ENCODE measurements around the gene SMURF2.

The SMURF2 gene

DNA sequence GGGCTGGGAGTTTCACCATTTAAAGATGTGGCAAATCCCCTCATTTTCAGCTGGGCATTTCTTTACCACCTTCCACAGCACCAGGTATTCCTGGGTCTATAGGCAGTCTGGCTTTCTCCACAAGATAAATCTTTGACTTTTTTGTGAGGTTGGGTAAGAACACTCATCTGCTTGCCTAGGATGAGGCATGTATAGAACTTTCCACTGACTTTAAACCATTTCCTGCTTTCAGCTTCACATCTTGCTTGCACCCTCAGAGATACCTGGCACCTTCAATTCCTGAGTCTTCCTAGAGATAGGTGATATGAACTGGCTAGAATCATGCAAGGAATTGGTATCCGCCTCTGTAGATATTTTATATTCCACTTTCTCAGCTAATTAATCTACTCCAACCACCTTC is 27.9 kb downstream of the SMURF2 start (continued):
- no peak for TF ChIP-seq ESRRG (CRISPR knock-in tag; IDR thresholded peaks at IDR 0.05)
- no peak for TF ChIP-seq ZC3H10 (CRISPR knock-in tag; IDR thresholded peaks at IDR 0.05)
- no peak for TF ChIP-seq ZFP30 (CRISPR knock-in tag; IDR thresholded peaks at IDR 0.05)
- TF ChIP-seq OSR1 (CRISPR knock-in tag; IDR thresholded peaks at IDR 0.05), result no peak
- TF ChIP-seq ARNTL (CRISPR knock-in tag; IDR thresholded peaks at IDR 0.05; ENCODE audit: borderline replicate concordance, low read depth), result no peak

- peak; percentile 5; the same call in 1 of the 3 replicates for ATAC-seq
- TF ChIP-seq CSDC2 (CRISPR knock-in tag; IDR thresholded peaks at IDR 0.05) (no peak), ZNF565 (CRISPR knock-in tag; conservative IDR thresholded peaks at IDR 0.05; ENCODE audit: low read depth) (no peak), ZFP30 (CRISPR knock-in tag; IDR thresholded peaks at IDR 0.05) (no peak), GLIS3 (CRISPR knock-in tag; IDR thresholded peaks at IDR 0.05) (no peak), ZNF70 (CRISPR knock-in tag; IDR thresholded peaks at IDR 0.05) (no peak), TCF4 (CRISPR knock-in tag; IDR thresholded peaks at IDR 0.05; ENCODE audit: borderline replicate concordance) (no peak), ESRRG (CRISPR knock-in tag; IDR thresholded peaks at IDR 0.05) (no peak), ARNTL (CRISPR knock-in tag; IDR thresholded peaks at IDR 0.05; ENCODE audit: borderline replicate concordance, low read depth) (no peak), ZNF8 (CRISPR knock-in tag; IDR thresholded peaks at IDR 0.05) (no peak)
- TF ChIP-seq, protein P1, sequence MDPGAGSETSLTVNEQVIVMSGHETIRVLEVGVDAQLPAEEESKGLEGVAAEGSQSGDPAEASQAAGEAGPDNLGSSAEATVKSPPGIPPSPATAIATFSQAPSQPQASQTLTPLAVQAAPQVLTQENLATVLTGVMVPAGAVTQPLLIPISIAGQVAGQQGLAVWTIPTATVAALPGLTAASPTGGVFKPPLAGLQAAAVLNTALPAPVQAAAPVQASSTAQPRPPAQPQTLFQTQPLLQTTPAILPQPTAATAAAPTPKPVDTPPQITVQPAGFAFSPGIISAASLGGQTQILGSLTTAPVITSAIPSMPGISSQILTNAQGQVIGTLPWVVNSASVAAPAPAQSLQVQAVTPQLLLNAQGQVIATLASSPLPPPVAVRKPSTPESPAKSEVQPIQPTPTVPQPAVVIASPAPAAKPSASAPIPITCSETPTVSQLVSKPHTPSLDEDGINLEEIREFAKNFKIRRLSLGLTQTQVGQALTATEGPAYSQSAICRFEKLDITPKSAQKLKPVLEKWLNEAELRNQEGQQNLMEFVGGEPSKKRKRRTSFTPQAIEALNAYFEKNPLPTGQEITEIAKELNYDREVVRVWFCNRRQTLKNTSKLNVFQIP (CRISPR knock-in tag; IDR thresholded peaks at IDR 0.05; ENCODE audit: borderline replicate concordance, low read depth), result no peak
- TF ChIP-seq, protein P2, sequence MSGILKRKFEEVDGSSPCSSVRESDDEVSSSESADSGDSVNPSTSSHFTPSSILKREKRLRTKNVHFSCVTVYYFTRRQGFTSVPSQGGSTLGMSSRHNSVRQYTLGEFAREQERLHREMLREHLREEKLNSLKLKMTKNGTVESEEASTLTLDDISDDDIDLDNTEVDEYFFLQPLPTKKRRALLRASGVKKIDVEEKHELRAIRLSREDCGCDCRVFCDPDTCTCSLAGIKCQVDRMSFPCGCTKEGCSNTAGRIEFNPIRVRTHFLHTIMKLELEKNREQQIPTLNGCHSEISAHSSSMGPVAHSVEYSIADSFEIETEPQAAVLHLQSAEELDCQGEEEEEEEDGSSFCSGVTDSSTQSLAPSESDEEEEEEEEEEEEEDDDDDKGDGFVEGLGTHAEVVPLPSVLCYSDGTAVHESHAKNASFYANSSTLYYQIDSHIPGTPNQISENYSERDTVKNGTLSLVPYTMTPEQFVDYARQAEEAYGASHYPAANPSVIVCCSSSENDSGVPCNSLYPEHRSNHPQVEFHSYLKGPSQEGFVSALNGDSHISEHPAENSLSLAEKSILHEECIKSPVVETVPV (CRISPR knock-in tag; IDR thresholded peaks at IDR 0.05), result no peak
These were observed 29.5 kb downstream of the SMURF2 start for GRCh38 chr17:64632606-64633005.

- ATAC-seq, result no peak
- TF ChIP-seq, protein P2 (CRISPR knock-in tag; IDR thresholded peaks at IDR 0.05), result no peak
- TF ChIP-seq ZNF70 (CRISPR knock-in tag; IDR thresholded peaks at IDR 0.05) (no peak), ZNF565 (CRISPR knock-in tag; conservative IDR thresholded peaks at IDR 0.05; ENCODE audit: low read depth) (no peak), PPARA (CRISPR knock-in tag; IDR thresholded peaks at IDR 0.05; ENCODE audit: borderline replicate concordance) (no peak), GLIS3 (CRISPR knock-in tag; IDR thresholded peaks at IDR 0.05) (no peak), ZC3H10 (CRISPR knock-in tag; IDR thresholded peaks at IDR 0.05) (no peak), RARB (CRISPR knock-in tag; IDR thresholded peaks at IDR 0.05) (no peak), ARNTL (CRISPR knock-in tag; IDR thresholded peaks at IDR 0.05; ENCODE audit: borderline replicate concordance, low read depth) (no peak), ISL1 (CRISPR knock-in tag; IDR thresholded peaks at IDR 0.05) (no peak), ZNF8 (CRISPR knock-in tag; IDR thresholded peaks at IDR 0.05) (no peak), OSR1 (CRISPR knock-in tag; IDR thresholded peaks at IDR 0.05) (no peak), SNAI2 (CRISPR knock-in tag; IDR thresholded peaks at IDR 0.05) (no peak), CSDC2 (CRISPR knock-in tag; IDR thresholded peaks at IDR 0.05) (no peak), ZFP3 (CRISPR knock-in tag; IDR thresholded peaks at IDR 0.05) (no peak), ZFP30 (CRISPR knock-in tag; IDR thresholded peaks at IDR 0.05) (no peak), ESRRG (CRISPR knock-in tag; IDR thresholded peaks at IDR 0.05) (no peak)
- TF ChIP-seq, protein P1 (CRISPR knock-in tag; IDR thresholded peaks at IDR 0.05; ENCODE audit: borderline replicate concordance, low read depth), result no peak
- TF ChIP-seq, protein P3, sequence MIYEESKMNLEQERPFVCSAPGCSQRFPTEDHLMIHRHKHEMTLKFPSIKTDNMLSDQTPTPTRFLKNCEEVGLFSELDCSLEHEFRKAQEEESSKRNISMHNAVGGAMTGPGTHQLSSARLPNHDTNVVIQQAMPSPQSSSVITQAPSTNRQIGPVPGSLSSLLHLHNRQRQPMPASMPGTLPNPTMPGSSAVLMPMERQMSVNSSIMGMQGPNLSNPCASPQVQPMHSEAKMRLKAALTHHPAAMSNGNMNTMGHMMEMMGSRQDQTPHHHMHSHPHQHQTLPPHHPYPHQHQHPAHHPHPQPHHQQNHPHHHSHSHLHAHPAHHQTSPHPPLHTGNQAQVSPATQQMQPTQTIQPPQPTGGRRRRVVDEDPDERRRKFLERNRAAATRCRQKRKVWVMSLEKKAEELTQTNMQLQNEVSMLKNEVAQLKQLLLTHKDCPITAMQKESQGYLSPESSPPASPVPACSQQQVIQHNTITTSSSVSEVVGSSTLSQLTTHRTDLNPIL (CRISPR knock-in tag; IDR thresholded peaks at IDR 0.05; ENCODE audit: low read depth), result no peak
- TF ChIP-seq, protein P4, sequence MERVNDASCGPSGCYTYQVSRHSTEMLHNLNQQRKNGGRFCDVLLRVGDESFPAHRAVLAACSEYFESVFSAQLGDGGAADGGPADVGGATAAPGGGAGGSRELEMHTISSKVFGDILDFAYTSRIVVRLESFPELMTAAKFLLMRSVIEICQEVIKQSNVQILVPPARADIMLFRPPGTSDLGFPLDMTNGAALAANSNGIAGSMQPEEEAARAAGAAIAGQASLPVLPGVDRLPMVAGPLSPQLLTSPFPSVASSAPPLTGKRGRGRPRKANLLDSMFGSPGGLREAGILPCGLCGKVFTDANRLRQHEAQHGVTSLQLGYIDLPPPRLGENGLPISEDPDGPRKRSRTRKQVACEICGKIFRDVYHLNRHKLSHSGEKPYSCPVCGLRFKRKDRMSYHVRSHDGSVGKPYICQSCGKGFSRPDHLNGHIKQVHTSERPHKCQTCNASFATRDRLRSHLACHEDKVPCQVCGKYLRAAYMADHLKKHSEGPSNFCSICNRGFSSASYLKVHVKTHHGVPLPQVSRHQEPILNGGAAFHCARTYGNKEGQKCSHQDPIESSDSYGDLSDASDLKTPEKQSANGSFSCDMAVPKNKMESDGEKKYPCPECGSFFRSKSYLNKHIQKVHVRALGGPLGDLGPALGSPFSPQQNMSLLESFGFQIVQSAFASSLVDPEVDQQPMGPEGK (CRISPR knock-in tag; IDR thresholded peaks at IDR 0.05; ENCODE audit: borderline replicate concordance), result no peak
These were observed 29.9 kb downstream of the SMURF2 start for GRCh38 chr17:64632194-64632593.
